Gastrocnemius medialis (tissue), 4 donors: Measurements from ENCODE around the gene SLC38A4. TPM values are rescaled to one million over a fixed set of nuclear protein-coding genes. Genes with fewer than 3 reads are reported as not detected.

Source experiments
- ATAC-seq, 2 donors: fragments of 150-250 bp; one replicate each; pipeline ENCODE4 v1.9.1; 2016
- DNase-seq, 2 donors: peaks; one replicate each; pipeline ENCODE4 v3.0.0-alpha.2; 2019
- H3K27ac ChIP-seq, 4 donors: fragments of 200-600 bp; sonication (generic); 1 replicate in 1 of 4; 2 replicates in 3 of 4; pipeline ENCODE4 v1.5.1; 2016 to 2018; ENCODE audit warnings: mild to moderate bottlenecking in 2 of 4, moderate library complexity in 1 of 4
- H3K27me3 ChIP-seq, 3 donors: fragments of 200-600 bp; sonication (generic) in 2 of 3; 1 replicate in 1 of 3; 2 replicates in 2 of 3; pipeline versions ENCODE4 v1.5.1 to v1.6.0; 2016 to 2019; ENCODE audit warnings: mild to moderate bottlenecking in 1 of 3, moderate library complexity in 1 of 3
- H3K36me3 ChIP-seq, 2 donors: fragments of 200-600 bp; sonication (generic) in 1 of 2; one replicate each; pipeline ENCODE4 v1.5.1; 2017 to 2018
- H3K4me1 ChIP-seq, 2 donors: fragments of 200-600 bp; sonication (generic) in 1 of 2; one replicate each; pipeline ENCODE4 v1.5.1; 2016 to 2017; ENCODE audit warnings: mild to moderate bottlenecking in 2 of 2
- H3K4me3 ChIP-seq, 4 donors: fragments of 200-600 bp; sonication (generic) in 3 of 4; 1 replicate in 1 of 4; 2 replicates in 3 of 4; pipeline ENCODE4 v1.5.1; 2016 to 2019; ENCODE audit warnings: mild to moderate bottlenecking in 2 of 4
- H3K9me3 ChIP-seq, 3 donors: fragments of 200-600 bp; sonication (generic) in 2 of 3; 1 replicate in 1 of 3; 2 replicates in 2 of 3; pipeline ENCODE4 v1.5.1; 2016 to 2019
- POLR2A ChIP-seq, 2 donors: fragments of 450-650 bp; IDR thresholded peaks; one replicate each; pipeline ENCODE4 v1.6.1; 2017; ENCODE audit warnings: antibody characterized with exemption in 2 of 2, mild to moderate bottlenecking in 2 of 2, moderate library complexity in 2 of 2
- in situ Hi-C, 4 donors: fragments of 200-750 bp; cut with MboI; loops; one replicate each; pipeline versions ENCODE4 v1.15.0 to v1.8.0; 2017; ENCODE audit warnings: low sequenced_read_pairs in 4 of 4
- intact Hi-C: fragments of 100-400 bp; cut with DNase I; formaldehyde crosslinking; loops from one replicate; pipeline ENCODE4 v1.15.1; 2023; ENCODE audit warnings: low total_unique reads
- total RNA-seq, 4 donors: library from RNA; depleted of rRNA; stranded (reverse); fragments of >200 nt; gene quantifications; one replicate each; pipeline versions ENCODE4 v1.1.0 to v1.2.3, GENCODE V29; 2016
- TF ChIP-seq, protein P1 (sequence below), 5 experiments: fragments of 450-650 bp in 3 of 5; fragments of 200-600 bp in 2 of 5; sonication (generic) in 2 of 5; IDR thresholded peaks in 4 of 5; conservative IDR thresholded peaks in 1 of 5; 1 replicate in 4 of 5; 2 replicates in 1 of 5; pipeline ENCODE4 v1.5.1; 2016 to 2019; ENCODE audit warnings: antibody characterized with exemption in 5 of 5, mild to moderate bottlenecking in 3 of 5, moderate library complexity in 3 of 5

The SLC38A4 gene
- total RNA-seq, 4 donors from 2014 or later: 14.7 to 46.0 (median 23.0) TPM

DNA sequence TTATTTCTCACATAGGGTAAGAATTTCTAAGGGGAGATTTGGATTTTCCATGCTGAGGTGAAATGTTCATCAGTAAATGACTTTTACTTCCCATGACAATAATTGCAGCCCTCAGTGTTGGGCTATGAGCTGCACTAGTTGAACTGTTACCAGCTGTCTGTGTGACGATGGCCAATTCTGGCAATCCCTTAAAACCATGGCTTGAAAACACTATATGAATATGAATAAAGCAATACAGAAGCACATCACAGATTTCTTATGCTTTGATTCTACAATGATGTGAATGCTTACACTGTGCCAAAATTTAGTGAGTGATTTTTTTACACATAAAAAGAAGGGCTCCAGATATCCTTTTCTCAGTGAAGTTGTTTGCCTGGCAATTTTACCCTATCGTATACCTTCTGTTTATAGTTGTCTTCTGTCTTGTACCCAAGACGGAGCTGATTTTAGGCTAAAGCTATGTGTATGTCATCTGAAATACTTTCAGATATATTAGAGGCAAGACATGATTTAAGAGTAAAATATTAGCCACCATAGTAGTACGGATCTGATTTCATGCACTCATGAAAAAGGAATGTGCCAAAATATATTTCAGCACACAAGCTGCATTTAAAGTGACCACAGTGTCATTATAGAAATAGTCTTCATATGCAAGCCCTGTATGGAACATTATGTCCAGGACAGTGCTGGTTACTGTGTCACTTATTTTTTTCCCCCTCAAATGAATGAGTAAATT lies 52.0 kb downstream of the SLC38A4 start:
- Histone ChIP-seq H3K36me3 (no peaks in the 10 kb centered on the region), H3K9me3 (no peaks in the 10 kb centered on the region), H3K4me1 (peaks cover 63 to 64% of the 10 kb centered on the region in 2 donors), H3K27ac (peak overlapping the region; percentile 85 to 90 (median 88)), H3K27me3 (no peaks in the 10 kb centered on the region), H3K4me3 (no peak overlapping the region)
- intact Hi-C loops: loop anchor here (2.0 to 10.0 kb wide), 6 partner anchors 56 to 507 kb away; partner anchors contain the start of gene SLC38A2
- no peak for DNase-seq
- in situ Hi-C loops: loop anchor here in 1 of 4 donors (5.0 kb wide), 1 partner anchor 59 kb away; no protein-coding TSS in a partner anchor
- ATAC-seq: peak; percentile 81 to 90
- TF ChIP-seq, protein P1, sequence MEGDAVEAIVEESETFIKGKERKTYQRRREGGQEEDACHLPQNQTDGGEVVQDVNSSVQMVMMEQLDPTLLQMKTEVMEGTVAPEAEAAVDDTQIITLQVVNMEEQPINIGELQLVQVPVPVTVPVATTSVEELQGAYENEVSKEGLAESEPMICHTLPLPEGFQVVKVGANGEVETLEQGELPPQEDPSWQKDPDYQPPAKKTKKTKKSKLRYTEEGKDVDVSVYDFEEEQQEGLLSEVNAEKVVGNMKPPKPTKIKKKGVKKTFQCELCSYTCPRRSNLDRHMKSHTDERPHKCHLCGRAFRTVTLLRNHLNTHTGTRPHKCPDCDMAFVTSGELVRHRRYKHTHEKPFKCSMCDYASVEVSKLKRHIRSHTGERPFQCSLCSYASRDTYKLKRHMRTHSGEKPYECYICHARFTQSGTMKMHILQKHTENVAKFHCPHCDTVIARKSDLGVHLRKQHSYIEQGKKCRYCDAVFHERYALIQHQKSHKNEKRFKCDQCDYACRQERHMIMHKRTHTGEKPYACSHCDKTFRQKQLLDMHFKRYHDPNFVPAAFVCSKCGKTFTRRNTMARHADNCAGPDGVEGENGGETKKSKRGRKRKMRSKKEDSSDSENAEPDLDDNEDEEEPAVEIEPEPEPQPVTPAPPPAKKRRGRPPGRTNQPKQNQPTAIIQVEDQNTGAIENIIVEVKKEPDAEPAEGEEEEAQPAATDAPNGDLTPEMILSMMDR (IDR thresholded peaks at IDR 0.05 in 4 of 5, conservative IDR thresholded peaks at IDR 0.05 in 1 of 5): peak in 1 of 5 experiments; percentile 8
- no peak for TF ChIP-seq POLR2A (IDR thresholded peaks at IDR 0.05)

DNA sequence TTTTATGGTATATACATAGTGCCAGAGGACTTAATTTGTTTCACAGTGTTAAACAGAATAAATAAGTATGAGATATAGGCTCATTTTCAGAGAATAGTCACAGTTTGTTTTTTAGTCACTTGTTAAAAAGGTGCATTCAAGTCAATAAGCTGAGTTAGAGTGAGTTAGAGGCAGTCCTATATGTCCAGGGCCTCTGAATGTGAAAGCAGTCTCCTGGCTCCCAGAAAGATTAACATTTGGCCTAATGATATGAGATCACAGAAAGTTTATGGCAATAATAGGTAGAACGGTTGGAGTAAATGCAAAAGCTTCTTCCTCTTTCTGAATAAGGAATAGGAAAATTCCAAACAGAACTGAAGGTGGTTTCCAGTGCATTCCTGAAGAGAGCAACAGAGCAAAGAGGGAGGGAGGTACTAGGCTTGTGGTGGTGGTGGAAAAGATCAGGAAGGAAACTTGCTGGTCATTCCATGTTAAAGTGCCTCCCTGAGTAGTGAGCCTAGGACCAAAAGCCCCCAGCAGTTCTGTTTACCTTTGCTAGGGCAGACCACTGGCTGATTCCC lies 54.4 kb downstream of the SLC38A4 start:
- no peak for ATAC-seq
- in situ Hi-C loops: loop anchor here in 1 of 4 donors (5.0 kb wide), 1 partner anchor 61 kb away; no protein-coding TSS in a partner anchor
- intact Hi-C loops: loop anchor here (5.0 to 10.0 kb wide), 5 partner anchors 54 to 399 kb away; partner anchors contain the start of gene SLC38A2

DNA sequence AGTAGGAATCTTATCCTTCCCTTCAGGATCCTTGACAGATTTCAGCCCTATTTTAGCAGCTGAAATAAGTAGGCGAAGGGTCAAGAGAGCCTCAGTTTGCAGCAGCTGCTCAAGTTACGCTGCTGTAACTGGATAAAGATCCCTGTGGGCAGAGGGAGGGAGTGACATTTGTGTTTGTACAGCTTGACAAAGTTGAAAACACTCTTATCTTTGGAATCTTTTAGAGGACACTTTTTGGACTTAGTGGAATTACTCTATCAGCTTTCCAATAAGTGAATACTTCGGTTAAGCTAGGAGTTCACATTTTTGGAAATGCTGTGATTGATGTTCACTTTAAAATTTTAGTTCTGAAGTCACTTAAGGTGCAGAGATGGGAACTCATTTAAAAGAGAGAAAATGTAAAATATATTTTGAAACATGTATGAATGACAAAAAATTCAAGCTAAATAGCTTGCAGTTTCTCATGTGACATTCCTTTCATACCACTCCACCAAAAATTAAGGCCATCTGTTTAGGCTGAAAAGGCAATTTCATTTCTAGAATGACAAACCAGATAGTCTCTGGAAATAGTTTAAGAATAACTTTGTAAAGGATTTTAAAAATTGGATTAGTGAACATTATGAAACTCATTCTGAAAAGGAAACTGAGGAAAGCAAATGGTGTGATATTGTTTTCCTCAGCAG lies 55.2 kb downstream of the SLC38A4 start:
- Histone ChIP-seq H3K36me3 (no peaks in the 10 kb centered on the region), H3K9me3 (no peaks in the 10 kb centered on the region), H3K27me3 (no peaks in the 10 kb centered on the region), H3K4me3 (peak overlapping the region in 3 of 4 donors; percentile 0 to 21 (median 10)), H3K4me1 (peaks cover 50 to 67% of the 10 kb centered on the region in 2 donors), H3K27ac (peak overlapping the region; percentile 85 to 90 (median 88))
- intact Hi-C loops (loop anchor here (5.0 to 10.0 kb wide), 5 partner anchors 53 to 398 kb away; partner anchors contain the start of gene SLC38A2), in situ Hi-C loops (loop anchor here in 1 of 4 donors (5.0 kb wide), 1 partner anchor 62 kb away; no protein-coding TSS in a partner anchor)
- ATAC-seq: peak; percentile 75 to 79
- peak in 1 of 2 donors; percentile 56 for TF ChIP-seq POLR2A (IDR thresholded peaks at IDR 0.05)
- TF ChIP-seq, protein P1 (IDR thresholded peaks at IDR 0.05 in 4 of 5, conservative IDR thresholded peaks at IDR 0.05 in 1 of 5): peak in 1 of 5 experiments; percentile 8
- peak; percentile 63 to 64 for DNase-seq

More for the DNA sequence above, 54.4 kb downstream of the SLC38A4 start:
- no peaks in the 10 kb centered on the region for H3K27me3 ChIP-seq
- H3K9me3 ChIP-seq: no peaks in the 10 kb centered on the region
- peaks cover 56 to 67% of the 10 kb centered on the region in 2 donors for H3K4me1 ChIP-seq
- H3K36me3 ChIP-seq: no peaks in the 10 kb centered on the region
- no peak overlapping the region for H3K4me3 ChIP-seq
- H3K27ac ChIP-seq: peak overlapping the region; percentile 85 to 90 (median 88)
- DNase-seq: no peak
- TF ChIP-seq, protein P1 (IDR thresholded peaks at IDR 0.05 in 4 of 5, conservative IDR thresholded peaks at IDR 0.05 in 1 of 5): no peak

DNA sequence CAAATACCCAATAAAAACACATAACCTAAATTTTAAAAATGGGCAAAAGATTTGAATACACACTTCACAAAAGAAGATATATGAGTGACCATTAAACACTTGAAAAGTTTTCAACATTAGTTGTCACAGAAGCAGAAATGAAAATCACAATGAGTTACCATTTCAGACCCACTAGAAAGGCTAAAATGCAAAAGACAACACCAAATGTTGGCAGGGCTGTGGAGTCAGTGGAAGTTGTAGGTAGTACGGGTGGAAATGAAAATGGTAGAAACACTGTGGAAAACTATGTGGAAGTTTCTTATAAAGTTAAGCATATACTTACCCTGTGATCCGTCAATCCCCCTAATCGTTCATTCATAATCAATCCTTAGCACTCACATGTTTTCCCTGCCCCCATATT lies 61.8 kb downstream of the SLC38A4 start:
- in situ Hi-C loops (no loop called here), intact Hi-C loops (no loop called here)
- H3K4me3 ChIP-seq: no peak overlapping the region
- peaks cover 0 to 6% of the 10 kb centered on the region in 2 donors for H3K4me1 ChIP-seq
- ATAC-seq: no peak
- H3K36me3 ChIP-seq: peaks cover 0 to 9% of the 10 kb centered on the region in 2 donors
- no peaks in the 10 kb centered on the region for H3K9me3 ChIP-seq
- no peaks in the 10 kb centered on the region for H3K27me3 ChIP-seq
- DNase-seq: no peak
- H3K27ac ChIP-seq: no peak overlapping the region
- no peak for TF ChIP-seq POLR2A (IDR thresholded peaks at IDR 0.05)
- TF ChIP-seq, protein P1 (IDR thresholded peaks at IDR 0.05 in 4 of 5, conservative IDR thresholded peaks at IDR 0.05 in 1 of 5): no peak
